GM12873 (cell line): ENCODE results near the gene ADRA1B.

Experiments
- TF ChIP-seq, protein P1 (sequence below): IDR thresholded peaks from 2 replicates; pipeline ENCODE4 v1.5.1; 2012; ENCODE audit warnings: low read depth, mild to moderate bottlenecking, moderate library complexity, low read length, control low read depth; ENCODE audit not compliant: insufficient read depth; ENCODE audit errors: missing control alignments

Gene ADRA1B

DNA sequence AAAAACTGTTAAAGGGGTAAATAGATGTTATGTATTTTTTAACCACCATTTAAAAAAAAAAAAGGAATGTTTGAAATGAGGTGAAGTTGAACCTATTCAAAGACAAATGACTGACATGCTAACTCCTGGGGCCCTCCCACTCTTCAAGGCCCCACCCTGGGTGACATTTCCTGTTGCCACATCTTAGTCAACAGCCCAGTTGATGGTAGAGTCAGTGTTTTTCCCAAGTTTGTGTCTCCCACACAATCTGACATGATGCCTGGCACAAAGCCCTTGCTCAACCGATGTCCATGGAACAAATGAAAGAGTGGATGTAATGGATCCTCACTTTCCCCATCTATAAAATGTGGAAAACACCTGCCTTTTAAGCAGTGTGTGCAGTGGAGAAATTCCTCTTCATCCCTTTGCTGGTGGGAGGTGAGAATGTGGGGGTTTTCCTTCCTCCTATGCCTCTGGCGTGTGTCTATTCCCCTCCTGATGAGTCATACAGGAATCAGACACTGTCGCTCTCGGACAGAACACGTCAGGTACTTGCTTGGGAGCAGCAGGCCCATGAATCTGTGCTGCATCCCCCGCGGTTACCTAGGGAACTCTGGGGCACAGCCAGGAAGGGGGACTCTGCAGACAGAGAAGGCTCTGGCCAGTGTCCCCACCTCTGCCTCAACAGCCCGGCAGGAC is 13.7 kb upstream of the ADRA1B start:
- TF ChIP-seq, protein P1, sequence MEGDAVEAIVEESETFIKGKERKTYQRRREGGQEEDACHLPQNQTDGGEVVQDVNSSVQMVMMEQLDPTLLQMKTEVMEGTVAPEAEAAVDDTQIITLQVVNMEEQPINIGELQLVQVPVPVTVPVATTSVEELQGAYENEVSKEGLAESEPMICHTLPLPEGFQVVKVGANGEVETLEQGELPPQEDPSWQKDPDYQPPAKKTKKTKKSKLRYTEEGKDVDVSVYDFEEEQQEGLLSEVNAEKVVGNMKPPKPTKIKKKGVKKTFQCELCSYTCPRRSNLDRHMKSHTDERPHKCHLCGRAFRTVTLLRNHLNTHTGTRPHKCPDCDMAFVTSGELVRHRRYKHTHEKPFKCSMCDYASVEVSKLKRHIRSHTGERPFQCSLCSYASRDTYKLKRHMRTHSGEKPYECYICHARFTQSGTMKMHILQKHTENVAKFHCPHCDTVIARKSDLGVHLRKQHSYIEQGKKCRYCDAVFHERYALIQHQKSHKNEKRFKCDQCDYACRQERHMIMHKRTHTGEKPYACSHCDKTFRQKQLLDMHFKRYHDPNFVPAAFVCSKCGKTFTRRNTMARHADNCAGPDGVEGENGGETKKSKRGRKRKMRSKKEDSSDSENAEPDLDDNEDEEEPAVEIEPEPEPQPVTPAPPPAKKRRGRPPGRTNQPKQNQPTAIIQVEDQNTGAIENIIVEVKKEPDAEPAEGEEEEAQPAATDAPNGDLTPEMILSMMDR = no peak

DNA sequence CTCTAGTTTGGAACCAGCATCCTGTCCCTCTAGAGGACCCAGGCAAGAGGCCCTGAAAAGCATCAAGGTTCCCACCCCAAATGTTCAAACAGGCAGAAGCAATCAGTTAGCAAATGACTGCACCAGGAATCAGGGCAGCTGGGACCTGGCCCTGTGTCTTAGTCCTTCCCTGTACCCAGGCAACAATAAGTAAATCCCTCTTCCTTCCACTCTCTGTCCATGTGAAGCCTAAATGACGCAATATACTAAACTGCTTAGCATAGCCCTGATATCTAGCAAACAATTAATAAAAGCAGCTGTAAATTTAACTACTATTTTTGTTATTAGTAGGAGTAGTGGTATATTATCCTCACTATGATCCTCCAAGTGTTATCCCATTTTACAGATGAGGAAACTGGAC is 13.2 kb upstream of the ADRA1B start:
- TF ChIP-seq, protein P1 = no peak

DNA sequence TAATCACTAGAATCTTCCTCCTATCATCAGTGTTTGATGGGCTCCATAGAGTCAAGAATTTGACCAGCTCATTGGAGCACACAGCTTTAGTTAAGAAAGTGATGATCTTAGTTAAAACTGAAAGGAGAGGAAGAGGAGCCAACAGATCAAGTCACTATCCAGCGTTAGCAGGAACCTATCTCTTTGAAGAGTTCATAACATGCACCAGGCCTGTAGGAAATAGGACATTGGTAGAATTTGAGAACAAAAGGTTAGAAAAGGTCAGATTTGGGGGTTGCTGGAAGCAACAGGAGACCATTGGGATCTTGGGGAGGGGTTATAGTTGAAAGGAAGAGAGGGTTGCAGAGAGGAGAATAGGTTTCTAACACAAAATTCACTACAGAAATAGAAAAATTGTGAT is 11.4 kb upstream of the ADRA1B start:
- TF ChIP-seq, protein P1 = no peak

DNA sequence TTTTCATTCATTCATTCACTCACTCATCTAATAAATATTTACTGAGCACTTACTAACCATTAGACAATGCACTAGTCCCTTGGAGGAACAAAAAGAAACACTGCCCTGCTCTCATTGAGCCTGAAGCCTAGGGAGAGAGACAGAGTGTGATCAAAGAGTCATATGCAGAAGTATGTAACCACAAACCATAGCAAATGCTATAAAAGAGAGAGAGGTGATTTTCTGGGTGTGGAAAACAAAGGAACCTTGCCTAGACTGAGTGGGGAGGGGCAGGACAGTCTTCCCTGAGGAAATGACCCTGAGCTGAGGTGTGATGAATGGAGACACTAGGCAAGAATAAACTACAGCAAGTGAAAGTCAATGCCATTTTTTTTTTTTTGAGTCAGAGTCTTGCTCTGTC is 10.8 kb upstream of the ADRA1B start:
- TF ChIP-seq, protein P1 = no peak

DNA sequence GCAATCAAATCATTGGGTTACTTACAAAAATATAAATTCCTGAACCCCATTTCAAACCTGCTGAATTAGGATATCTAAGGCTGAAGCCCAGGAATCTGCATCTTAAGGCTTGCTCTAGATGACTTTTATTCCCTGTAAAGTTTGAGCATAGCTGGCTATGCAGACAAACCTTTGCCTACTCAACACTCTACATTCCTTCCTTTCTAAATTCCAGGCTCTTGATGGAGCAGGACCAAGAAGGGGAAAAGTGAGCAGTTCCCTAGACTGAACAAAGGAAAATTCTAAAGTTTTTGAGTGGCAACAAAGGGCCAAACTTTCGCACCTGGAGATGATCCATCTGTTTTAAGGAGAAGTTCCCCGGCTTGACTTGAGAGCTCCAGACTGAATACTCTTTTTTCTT is 9.8 kb upstream of the ADRA1B start:
- TF ChIP-seq, protein P1 = no peak

DNA sequence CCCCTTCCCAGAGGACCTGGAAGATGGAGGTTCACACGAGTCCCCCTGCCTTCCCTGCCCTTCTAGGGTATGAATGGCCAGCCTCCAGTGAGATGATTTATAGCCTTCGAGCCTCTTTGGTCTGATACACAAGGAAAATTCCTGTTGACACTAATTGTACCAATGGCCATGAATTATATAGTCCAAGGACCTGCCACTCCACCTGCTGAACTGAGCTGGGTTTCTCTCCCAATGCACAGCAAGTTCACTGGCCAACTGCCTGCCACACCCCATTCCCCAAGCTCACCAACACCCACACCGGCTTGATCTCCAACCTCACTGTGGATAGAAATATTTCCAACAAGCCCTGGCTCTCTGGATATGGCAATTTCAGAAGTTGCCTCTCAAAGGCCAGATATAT is 9.3 kb upstream of the ADRA1B start:
- TF ChIP-seq, protein P1 = no peak

DNA sequence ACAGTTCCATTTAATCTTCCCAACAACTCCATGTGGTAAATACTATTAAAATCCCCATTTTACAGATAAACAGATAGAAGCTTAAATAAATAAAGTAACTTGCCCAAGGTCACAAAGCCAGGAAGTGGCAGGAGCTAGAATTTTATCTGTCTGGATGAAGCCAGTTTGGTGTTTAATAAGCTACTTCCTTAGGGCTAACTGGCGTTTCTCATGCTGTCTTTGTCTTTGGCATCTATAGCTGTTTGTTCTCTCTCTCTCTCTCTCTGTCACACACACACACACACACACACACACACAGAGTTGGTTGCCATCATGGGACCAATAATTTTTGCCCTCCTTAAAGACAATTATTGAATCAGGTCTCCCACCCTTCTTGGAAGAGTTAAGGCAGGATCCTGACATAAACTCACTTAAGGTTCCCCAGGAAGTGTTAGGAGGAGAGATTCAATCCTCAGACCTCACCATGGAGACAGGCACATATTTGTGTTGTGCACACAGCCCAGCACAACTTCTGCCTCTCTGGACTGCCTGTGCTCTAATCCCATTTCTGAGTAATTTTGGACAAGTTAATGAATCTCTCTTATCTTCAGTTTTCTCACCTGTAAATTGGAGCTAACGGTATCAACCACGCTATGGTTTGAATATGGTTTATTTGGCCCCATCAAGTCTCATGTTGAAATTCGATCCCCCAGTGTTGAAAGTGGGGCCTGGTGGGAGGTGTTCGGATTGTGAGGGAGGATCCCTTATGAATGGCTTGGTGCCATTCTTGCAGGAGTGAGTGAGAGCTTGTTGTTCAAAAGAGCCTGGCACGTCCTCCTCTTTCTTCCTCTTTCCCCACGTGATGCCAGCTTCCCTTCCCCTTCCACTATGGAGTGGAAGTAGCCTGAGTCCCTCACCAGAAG is 8.3 kb upstream of the ADRA1B start:
- TF ChIP-seq, protein P1 = no peak
